ENCODE data around the gene PCDHGB1. TPM values are rescaled to one million over a fixed set of nuclear protein-coding genes. Genes with fewer than 3 reads are reported as not detected.

Gene PCDHGB1
- total RNA-seq, 1 experiment from 2014 or later: 0.15 TPM

GRCh38 chr5:141351591-141351990 is 1.7 kb downstream of the PCDHGB1 start:
- Histone ChIP-seq H3K27ac (ENCODE audit: low read depth, low read length) (no peak overlapping the region), H3K4me2 (ENCODE audit: low read length) (no peak overlapping the region), H3K4me3 (replicated peaks in 1 of 2; ENCODE audit: low read depth in 1 of 2, low read length in 2 of 2) (no peak overlapping the region), H4K20me1 (ENCODE audit: insufficient read depth) (no peaks in the 10 kb centered on the region), H3K27me3 (ENCODE audit: insufficient read depth, low read length) (no peaks in the 10 kb centered on the region), H3K9ac (ENCODE audit: low read length) (no peak overlapping the region), H2AFZ (ENCODE audit: low read depth, low read length, poor library complexity, severe bottlenecking) (no peak overlapping the region), H3K9me3 (ENCODE audit: control insufficient read depth in 1 of 2, insufficient read depth in 1 of 2, low read depth in 1 of 2, low read length in 2 of 2) (no peaks in the 10 kb centered on the region; a peak in 1 of 4 replicates), H3K4me1 (ENCODE audit: control insufficient read depth in 1 of 2, insufficient read depth in 2 of 2, low read length in 2 of 2) (no peaks in the 10 kb centered on the region), H3K9me2 (ENCODE audit: insufficient read depth) (no peaks in the 10 kb centered on the region), H3K36me3 (ENCODE audit: control insufficient read depth in 1 of 2, insufficient read depth in 2 of 2, low read length in 2 of 2) (no peaks in the 10 kb centered on the region), H3K79me2 (ENCODE audit: insufficient read depth, low read length) (no peaks in the 10 kb centered on the region)
- TF ChIP-seq CBX3 (IDR thresholded peaks at IDR 0.05; ENCODE audit: low read depth) (no peak), POLR2A (IDR thresholded peaks at IDR 0.05; ENCODE audit: borderline replicate concordance, extremely low read depth, insufficient read depth, insufficient read length) (no peak), ELF1 (IDR thresholded peaks at IDR 0.05; ENCODE audit: borderline replicate concordance, low read depth) (no peak), MAX (IDR thresholded peaks at IDR 0.05) (no peak), ATF3 (IDR thresholded peaks at IDR 0.05) (no peak), EGR1 (IDR thresholded peaks at IDR 0.05; ENCODE audit: low read depth) (no peak), REST (IDR thresholded peaks at IDR 0.05; ENCODE audit: low read depth) (no peak), RAD21 (IDR thresholded peaks at IDR 0.05; ENCODE audit: low read depth) (no peak), YY1 (IDR thresholded peaks at IDR 0.05; ENCODE audit: extremely low read depth, insufficient replicate concordance, low read depth, low read length) (no peak), SIN3A (IDR thresholded peaks at IDR 0.05; ENCODE audit: low read depth) (no peak), CTCF (IDR thresholded peaks at IDR 0.05 in 2 of 3, conservative IDR thresholded peaks at IDR 0.05 in 1 of 3; ENCODE audit: borderline replicate concordance in 1 of 3, insufficient read depth in 1 of 3, low read depth in 2 of 3, low read length in 2 of 3) (no peak), ZBTB33 (IDR thresholded peaks at IDR 0.05; ENCODE audit: extremely low read depth, insufficient replicate concordance, low read length) (no peak), EZH2 (IDR thresholded peaks at IDR 0.05) (no peak), POLR2AphosphoS5 (IDR thresholded peaks at IDR 0.05; ENCODE audit: low read depth, low read length) (no peak), EZH2phosphoT487 (IDR thresholded peaks at IDR 0.05; ENCODE audit: borderline replicate concordance) (no peak), SRF (IDR thresholded peaks at IDR 0.05; ENCODE audit: low read depth) (no peak), CEBPB (IDR thresholded peaks at IDR 0.05; ENCODE audit: low read depth) (no peak), JUND (IDR thresholded peaks at IDR 0.05) (no peak), ZNF274 (IDR thresholded peaks at IDR 0.05; ENCODE audit: low read depth, low read length) (no peak)
- CTCF ChIA-PET: no interaction called here
- ATAC-seq (no peak), DNase-seq (ENCODE audit: low read depth, low spot score) (no peak)
- BruUV-seq (replicated peaks): no TSS peak
- POLR2A ChIA-PET: no interaction called here
- intact Hi-C loops (cut with micrococcal nuclease): no loop called here
- RAD21 ChIA-PET (ENCODE audit: low non-redundant PET in 1 of 2, low total read pairs in 2 of 2, uncharacterized antibody in 2 of 2, unreplicated experiment in 2 of 2): no interaction called here
